K562 (cell line): ENCODE data around the gene DKC1. TPM values are rescaled to one million over a fixed set of nuclear protein-coding genes. Genes with fewer than 3 reads are reported as not detected.
A peak's percentile ranks its signal among the peaks of the same experiment; 100 is the strongest.

Source experiments
- ARID3B ChIP-seq: fragments of 250-450 bp; sonication (Bioruptor Pico); IDR thresholded peaks from 2 replicates; pipeline ENCODE4 v1.4.0; 2020; ENCODE audit warnings: borderline replicate concordance
- BRF2 ChIP-seq: IDR thresholded peaks from 3 replicates; pipeline ENCODE4 v1.6.1; 2011; ENCODE audit warnings: borderline replicate concordance, mild to moderate bottlenecking; ENCODE audit not compliant: insufficient read length, insufficient read depth
- DDX20 ChIP-seq: fragments of 450-650 bp; IDR thresholded peaks from 2 replicates; pipeline ENCODE4 v1.6.1; 2016; ENCODE audit warnings: missing genetic modification characterization, low read depth, mild to moderate bottlenecking, missing compliant biosample characterization, moderate library complexity
- DNMT1 ChIP-seq: fragments of 450-650 bp; IDR thresholded peaks from 2 replicates; pipeline ENCODE4 v1.6.1; 2016; ENCODE audit warnings: antibody characterized with exemption, mild to moderate bottlenecking
- NR0B1 ChIP-seq: fragments of 450-650 bp; IDR thresholded peaks from one replicate; pipeline ENCODE4 v1.6.1; 2018; ENCODE audit warnings: mild to moderate bottlenecking, moderate library complexity; ENCODE audit not compliant: partially characterized antibody
- NR2C1 ChIP-seq, 2 experiments: fragments of 450-650 bp; IDR thresholded peaks; 2 replicates each; pipeline ENCODE4 v1.6.1; 2017; ENCODE audit warnings: mild to moderate bottlenecking in 2 of 2, antibody characterized with exemption in 1 of 2, inconsistent platforms in 1 of 2, missing compliant biosample characterization in 1 of 2, missing genetic modification characterization in 1 of 2
- SRSF1 ChIP-seq: fragments of 200-400 bp; formaldehyde crosslinking; IDR thresholded peaks from 2 replicates; pipeline ENCODE4 v1.6.1; 2017; ENCODE audit warnings: mild to moderate bottlenecking, low read depth, low read length, moderate library complexity
- TFAP4 ChIP-seq: sonication (generic); formaldehyde crosslinking; IDR thresholded peaks from 2 replicates; pipeline ENCODE4 v1.8.0; 2022; ENCODE audit warnings: missing genetic modification reagents, mild to moderate bottlenecking, moderate library complexity, borderline replicate concordance
- TSHZ1 ChIP-seq: fragments of 250-450 bp; sonication (Bioruptor Pico); IDR thresholded peaks from 2 replicates; pipeline ENCODE4 v1.4.0; 2020; ENCODE audit warnings: mild to moderate bottlenecking, moderate library complexity
- ZBTB11 ChIP-seq, 3 experiments: fragments of 200-800 bp in 1 of 3; fragments of 250-450 bp in 1 of 3; fragments of 450-650 bp in 1 of 3; sonication (Bioruptor Pico) in 1 of 3; sonication (Bioruptor generic) in 1 of 3; formaldehyde crosslinking in 1 of 3; IDR thresholded peaks; 2 replicates each; pipeline versions ENCODE4 v1.6.1 to v1.8.0; 2016 to 2022; ENCODE audit warnings: mild to moderate bottlenecking in 2 of 3, missing genetic modification characterization in 2 of 3, missing compliant biosample characterization in 1 of 3, moderate library complexity in 1 of 3
- ZC3H8 ChIP-seq: fragments of 450-650 bp; IDR thresholded peaks from 2 replicates; pipeline ENCODE4 v1.6.1; 2017
- ZNF311 ChIP-seq: fragments of 250-450 bp; sonication (Bioruptor Pico); IDR thresholded peaks from 2 replicates; pipeline ENCODE4 v1.4.0; 2020; ENCODE audit warnings: mild to moderate bottlenecking, moderate library complexity
- ZNF408 ChIP-seq: fragments of 250-450 bp; sonication (Bioruptor Pico); IDR thresholded peaks from 2 replicates; pipeline ENCODE4 v1.4.0; 2020; ENCODE audit warnings: low read depth, mild to moderate bottlenecking, moderate library complexity
- ZNF785 ChIP-seq: fragments of 250-450 bp; sonication (Bioruptor Pico); IDR thresholded peaks from 2 replicates; pipeline ENCODE4 v1.4.0; 2020; ENCODE audit warnings: mild to moderate bottlenecking
- polyA plus RNA-seq, 8 experiments: library from polyadenylated mRNA; depleted of rRNA in 4 of 8; stranded (reverse) in 5 of 8; unstranded in 3 of 8; fragments of >200 nt; fragmentation: Nextera tagmentation in 2 of 8; fragmentation: Illumina TruSeq in 1 of 8; extraction: Ambion mirVana in 2 of 8; extraction: Trizol in 1 of 8; gene quantifications; 2 replicates each; pipeline versions ENCODE4 v1.2.1 to v1.2.3, GENCODE V29; 2011 to 2014; ENCODE audit warnings: inconsistent platforms in 1 of 8, missing spikeins in 1 of 8
- total RNA-seq, 7 experiments: library from RNA; depleted of rRNA in 6 of 7; stranded (reverse); fragments of >200 nt in 6 of 7; fragmentation: Illumina TruSeq in 2 of 7; extraction: Trizol in 2 of 7; gene quantifications; 2 replicates each; pipeline versions ENCODE4 v1.2.1 to v1.2.3, GENCODE V29; 2011 to 2021; ENCODE audit warnings: low replicate concordance in 1 of 7

DKC1 gene
- total and polyA plus RNA-seq, 9 of the 15 experiments (the other 6 are each of a cell fraction or from before 2014, with no cell fraction given) = 205 to 313 (median 219) TPM

GRCh38 chrX:154819771-154820341, 57.2 kb downstream of the DKC1 start (continued):
- no peak for TF ChIP-seq TSHZ1 (CRISPR knock-in tag)
- no peak for TF ChIP-seq ZC3H8
- no peak; the same call in 1 of the 2 replicates for TF ChIP-seq NR2C1 (IDR thresholded peaks at IDR 0.05)
- no peak for TF ChIP-seq NR2C1 (tag; IDR thresholded peaks at IDR 0.05)
- TF ChIP-seq DNMT1 = no peak
- TF ChIP-seq ZNF408 (CRISPR knock-in tag) = no peak
- TF ChIP-seq ZNF785 (CRISPR knock-in tag) = no peak
- TF ChIP-seq BRF2 = no peak
- TF ChIP-seq ARID3B = no peak
- TF ChIP-seq ZBTB11 (CRISPR knock-in tag; IDR thresholded peaks at IDR 0.05) = no peak
- 0 out of 2 replicates have a peak, but pooled peaks have one; percentile 35 for TF ChIP-seq TFAP4 (CRISPR knock-in tag)
- 0 out of 2 replicates have a peak, but pooled peaks have one; percentile 7 for TF ChIP-seq DDX20 (tag)
- no peak for TF ChIP-seq NR0B1
- TF ChIP-seq ZNF311 (CRISPR knock-in tag) = no peak
- no peak for TF ChIP-seq SRSF1
